Skeletal muscle tissue (tissue), 4 donors: ENCODE results near the gene FGFR2. TPM values are rescaled to one million over a fixed set of nuclear protein-coding genes. Genes with fewer than 3 reads are reported as not detected.

Experiments used
- H3K27ac ChIP-seq: one replicate; pipeline ENCODE4 v1.7.0; 2013; ENCODE audit warnings: mild to moderate bottlenecking, low read depth, low read length, inconsistent platforms
- H3K27me3 ChIP-seq, 3 donors: one replicate each; pipeline ENCODE4 v1.7.0; 2013; ENCODE audit warnings: low read length in 3 of 3; ENCODE audit not compliant: control insufficient read depth in 3 of 3, insufficient read depth in 3 of 3
- H3K36me3 ChIP-seq, 3 donors: one replicate each; pipeline ENCODE4 v1.7.0; 2013; ENCODE audit warnings: low read length in 3 of 3; ENCODE audit not compliant: control insufficient read depth in 3 of 3, insufficient read depth in 3 of 3
- H3K4me1 ChIP-seq, 3 donors: one replicate each; pipeline ENCODE4 v1.7.0; 2013; ENCODE audit warnings: low read length in 3 of 3, mild to moderate bottlenecking in 3 of 3; ENCODE audit not compliant: control insufficient read depth in 3 of 3, insufficient read depth in 3 of 3
- H3K4me3 ChIP-seq, 3 donors: one replicate each; pipeline ENCODE4 v1.7.0; 2013; ENCODE audit warnings: low read length in 3 of 3
- H3K9ac ChIP-seq, 3 donors: one replicate each; pipeline ENCODE4 v1.7.0; 2013; ENCODE audit warnings: low read length in 3 of 3, mild to moderate bottlenecking in 3 of 3, moderate library complexity in 2 of 3, low read depth in 1 of 3
- H3K9me3 ChIP-seq, 3 donors: one replicate each; pipeline ENCODE4 v1.7.0; 2013; ENCODE audit warnings: low read length in 3 of 3; ENCODE audit not compliant: control insufficient read depth in 3 of 3
- total RNA-seq: library from RNA; depleted of rRNA; stranded (reverse); fragments of >200 nt; gene quantifications from one replicate; pipeline ENCODE4 v1.2.3, GENCODE V29; 2014
- donor health status: Osteomylitis.

FGFR2 gene
- total RNA-seq, 1 donor from 2014 or later: 11.5 TPM

- Histone ChIP-seq H3K4me3 (no peak overlapping the region), H3K9me3 (no peaks in the 10 kb centered on the region), H3K4me1 (no peaks in the 10 kb centered on the region), H3K27ac (no peak overlapping the region), H3K27me3 (peaks cover 0 to 19% (median 8%) of the 10 kb centered on the region in 3 donors), H3K36me3 (no peaks in the 10 kb centered on the region), H3K9ac (no peak overlapping the region)
These were observed 117.1 kb downstream of the FGFR2 start for GRCh38 chr10:121481180-121481579.

DNA sequence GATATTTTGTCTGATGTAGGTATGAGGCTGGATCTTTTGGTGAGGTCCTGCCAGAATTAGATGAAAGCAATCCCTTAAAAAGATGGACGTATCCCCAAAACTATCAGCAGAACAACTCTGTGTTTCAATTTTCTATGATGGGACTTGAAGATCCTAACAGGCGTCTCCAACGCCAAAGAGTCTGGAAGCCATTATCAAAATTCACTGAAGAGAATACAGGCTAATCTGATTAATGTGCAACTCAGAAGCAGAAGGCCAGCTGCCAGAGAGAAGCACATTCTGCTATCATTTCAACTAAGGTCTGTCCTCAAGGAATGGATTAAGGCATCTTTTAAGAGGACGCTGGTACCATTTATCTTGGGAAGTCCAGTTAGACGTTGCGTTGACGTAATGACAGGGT lies 119.7 kb downstream of the FGFR2 start:
- H3K4me3 ChIP-seq: no peak overlapping the region
- no peak overlapping the region for H3K9ac ChIP-seq
- no peaks in the 10 kb centered on the region for H3K4me1 ChIP-seq
- no peaks in the 10 kb centered on the region for H3K9me3 ChIP-seq
- no peaks in the 10 kb centered on the region for H3K36me3 ChIP-seq
- no peak overlapping the region for H3K27ac ChIP-seq
- H3K27me3 ChIP-seq: peaks cover 0 to 23% (median 8%) of the 10 kb centered on the region in 3 donors

DNA sequence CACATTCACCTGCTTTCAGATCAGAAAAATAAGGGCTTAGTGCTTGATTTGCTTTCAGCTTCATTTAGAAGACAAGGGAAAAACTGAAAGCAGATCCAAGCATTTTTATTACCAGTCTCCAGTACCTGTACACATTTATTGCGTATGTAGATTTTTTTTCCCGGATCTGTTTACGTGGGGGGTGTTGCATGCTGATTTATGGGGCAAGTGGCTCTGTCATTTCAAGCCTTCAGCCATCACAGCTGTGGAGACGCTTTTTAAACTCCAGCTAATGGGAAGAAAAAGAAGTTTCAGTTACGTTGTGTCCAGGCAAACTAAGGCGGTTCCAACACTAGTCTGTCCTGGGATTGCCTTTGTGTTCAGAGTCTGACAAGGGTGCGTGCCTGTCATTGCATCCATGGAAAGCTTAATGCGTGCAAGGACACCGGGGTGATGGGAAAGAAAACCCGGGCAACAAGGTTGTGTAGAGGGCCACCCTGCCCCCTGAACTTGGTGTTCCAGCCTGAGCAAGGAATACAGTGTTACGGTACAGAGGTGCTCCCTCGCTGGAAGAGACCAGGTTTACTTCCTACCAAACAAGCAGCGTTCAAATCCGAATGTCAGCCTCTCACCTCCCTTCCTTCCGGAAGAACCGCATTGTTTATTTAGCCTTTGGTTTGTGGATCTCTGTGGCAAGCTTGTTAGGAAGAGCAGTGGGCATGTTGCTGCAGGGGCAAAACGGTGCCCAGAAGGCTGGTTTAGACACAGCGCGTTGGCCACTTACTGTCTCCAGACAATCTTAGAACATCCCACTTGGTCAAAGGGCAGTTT lies 128.2 kb downstream of the FGFR2 start:
- Histone ChIP-seq H3K4me3 (no peak overlapping the region), H3K9ac (no peak overlapping the region), H3K36me3 (no peaks in the 10 kb centered on the region), H3K9me3 (no peaks in the 10 kb centered on the region), H3K27ac (no peak overlapping the region), H3K27me3 (peaks cover 0 to 31% (median 2%) of the 10 kb centered on the region in 3 donors), H3K4me1 (no peaks in the 10 kb centered on the region)

DNA sequence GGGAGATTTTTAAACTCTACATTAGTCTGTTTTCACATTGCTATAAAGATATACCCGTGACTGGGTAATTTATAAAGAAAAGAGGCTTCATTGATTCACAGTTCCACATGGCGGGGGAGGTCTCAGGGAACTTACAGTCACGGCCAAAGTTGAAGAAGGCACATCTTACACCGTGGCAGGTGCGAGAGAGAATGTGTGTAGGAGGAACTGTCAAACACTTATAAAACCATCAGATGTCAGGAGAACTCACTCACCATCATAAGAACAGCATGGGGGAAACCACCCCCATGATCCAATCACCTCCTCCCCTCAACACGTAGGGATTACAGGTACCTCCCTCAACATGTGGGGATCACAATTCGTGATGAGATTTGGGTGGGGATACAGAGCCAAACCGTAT lies 129.5 kb downstream of the FGFR2 start:
- H3K9me3 ChIP-seq: no peaks in the 10 kb centered on the region
- H3K9ac ChIP-seq: no peak overlapping the region
- H3K27me3 ChIP-seq: peaks cover 2 to 26% (median 4%) of the 10 kb centered on the region in 3 donors
- no peak overlapping the region for H3K4me3 ChIP-seq
- no peaks in the 10 kb centered on the region for H3K4me1 ChIP-seq
- no peak overlapping the region for H3K27ac ChIP-seq
- no peaks in the 10 kb centered on the region for H3K36me3 ChIP-seq

GRCh38 chr10:121466424-121466823 lies 131.8 kb downstream of the FGFR2 start:
- no peaks in the 10 kb centered on the region for H3K36me3 ChIP-seq
- no peak overlapping the region for H3K27ac ChIP-seq
- no peak overlapping the region for H3K4me3 ChIP-seq
- no peaks in the 10 kb centered on the region for H3K4me1 ChIP-seq
- H3K27me3 ChIP-seq: peaks cover 2 to 23% (median 4%) of the 10 kb centered on the region in 3 donors
- H3K9ac ChIP-seq: no peak overlapping the region
- no peaks in the 10 kb centered on the region for H3K9me3 ChIP-seq

- H3K4me3 ChIP-seq: no peak overlapping the region
- no peaks in the 10 kb centered on the region for H3K4me1 ChIP-seq
- no peak overlapping the region for H3K27ac ChIP-seq
These were observed 133.0 kb downstream of the FGFR2 start for GRCh38 chr10:121465215-121465614.

DNA sequence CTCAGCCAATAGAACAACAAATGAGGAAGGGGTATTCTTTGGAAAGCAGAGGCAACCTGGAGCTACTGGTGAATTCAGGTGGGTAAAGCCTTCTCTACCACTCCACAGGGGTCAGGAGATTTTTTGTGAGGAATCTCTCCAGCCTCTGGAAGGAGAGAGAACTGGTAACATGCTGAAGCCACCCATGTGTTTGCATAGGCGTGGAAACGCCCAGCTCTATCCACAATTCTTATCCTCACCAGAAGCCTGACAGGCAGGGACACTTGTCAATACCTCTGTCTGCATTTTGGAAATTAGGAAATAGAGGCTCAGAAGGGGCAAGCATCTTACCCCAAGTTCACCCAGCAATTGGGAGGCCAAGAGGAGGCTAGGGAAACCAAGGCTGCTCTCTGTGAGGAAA lies 133.7 kb downstream of the FGFR2 start:
- Histone ChIP-seq H3K27ac (no peak overlapping the region), H3K4me1 (no peaks in the 10 kb centered on the region)

More at GRCh38 chr10:121465215-121465614, 133.0 kb downstream of the FGFR2 start:
- Histone ChIP-seq H3K36me3 (no peaks in the 10 kb centered on the region), H3K27me3 (peaks cover under 1 to 24% (median 4%) of the 10 kb centered on the region in 3 donors), H3K9me3 (no peaks in the 10 kb centered on the region), H3K9ac (no peak overlapping the region)

GRCh38 chr10:121462955-121463354 lies 135.3 kb downstream of the FGFR2 start:
- Histone ChIP-seq H3K4me3 (no peak overlapping the region), H3K9ac (no peak overlapping the region), H3K36me3 (no peaks in the 10 kb centered on the region), H3K9me3 (no peaks in the 10 kb centered on the region), H3K27me3 (peaks cover 0 to 18% (median 4%) of the 10 kb centered on the region in 3 donors), H3K27ac (no peak overlapping the region), H3K4me1 (no peaks in the 10 kb centered on the region)

More for the DNA sequence above, 133.7 kb downstream of the FGFR2 start:
- H3K9ac ChIP-seq: no peak overlapping the region
- H3K27me3 ChIP-seq: peaks cover 0 to 18% (median 4%) of the 10 kb centered on the region in 3 donors
- no peaks in the 10 kb centered on the region for H3K9me3 ChIP-seq
- H3K36me3 ChIP-seq: no peaks in the 10 kb centered on the region
- no peak overlapping the region for H3K4me3 ChIP-seq

DNA sequence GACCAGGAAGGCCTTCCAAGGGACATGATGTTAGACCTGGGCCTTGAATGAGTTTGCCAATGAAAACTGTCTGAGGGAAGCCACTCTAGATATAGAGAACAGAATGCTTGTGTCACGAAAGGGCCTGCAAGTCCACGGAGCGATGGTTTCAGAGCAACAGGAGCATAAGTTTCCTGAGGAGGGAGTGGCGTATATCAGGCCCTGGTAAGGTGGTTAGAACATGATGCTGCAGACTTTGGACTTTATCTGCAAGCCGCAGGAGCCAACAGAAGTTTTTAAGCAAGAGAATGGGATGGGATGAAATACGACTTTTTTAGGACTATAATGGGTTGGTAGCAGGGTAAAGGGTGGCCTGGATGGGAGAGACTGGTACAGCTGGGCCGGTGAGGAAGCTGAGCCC lies 136.0 kb downstream of the FGFR2 start:
- no peak overlapping the region for H3K27ac ChIP-seq
- H3K27me3 ChIP-seq: peaks cover 0 to 14% (median 4%) of the 10 kb centered on the region in 3 donors
- no peaks in the 10 kb centered on the region for H3K9me3 ChIP-seq
- no peak overlapping the region for H3K9ac ChIP-seq
- H3K4me3 ChIP-seq: no peak overlapping the region
- no peaks in the 10 kb centered on the region for H3K36me3 ChIP-seq
- H3K4me1 ChIP-seq: no peaks in the 10 kb centered on the region

- Histone ChIP-seq H3K36me3 (no peaks in the 10 kb centered on the region), H3K9ac (no peak overlapping the region), H3K9me3 (no peaks in the 10 kb centered on the region), H3K27me3 (peaks cover 0 to 14% (median 4%) of the 10 kb centered on the region in 3 donors), H3K4me1 (no peaks in the 10 kb centered on the region), H3K27ac (no peak overlapping the region), H3K4me3 (no peak overlapping the region)
These were observed 136.9 kb downstream of the FGFR2 start for GRCh38 chr10:121461307-121461706.
